GOT3 (cell line): Measurements from ENCODE around the gene TJAP1.

Experiments
- DNase-seq: peaks from one replicate; lab custom pipeline; 2025; ENCODE audit warnings: mixed read lengths; lab: John Stamatoyannopoulos, UW

The TJAP1 gene

GRCh38 chr6:43477235-43478007 is at the start of gene TJAP1:
Gene TJAP1, plus strand, starts transcription at chr6:43477570. Its CDS starts 21,432 bp downstream, at chr6:43499002.
- peak; percentile 43 for DNase-seq

GRCh38 chr6:43428112-43428570 is 49.2 kb upstream of the TJAP1 start:
- no peak for DNase-seq

GRCh38 chr6:43428874-43429273 is 48.5 kb upstream of the TJAP1 start:
- DNase-seq, result no peak

GRCh38 chr6:43432009-43432945 is 45.1 kb upstream of the TJAP1 start:
- DNase-seq, result no peak

- DNase-seq, result no peak
These were observed 44.2 kb upstream of the TJAP1 start for GRCh38 chr6:43433148-43433547.

GRCh38 chr6:43434001-43434840 is 43.1 kb upstream of the TJAP1 start:
- no peak for DNase-seq

GRCh38 chr6:43434943-43435342 is 42.4 kb upstream of the TJAP1 start:
- DNase-seq, result no peak

GRCh38 chr6:43435682-43436437 is 41.5 kb upstream of the TJAP1 start:
- no peak for DNase-seq

- no peak for DNase-seq
These were observed 40.6 kb upstream of the TJAP1 start for GRCh38 chr6:43436577-43437282.

GRCh38 chr6:43437700-43438099 is 39.7 kb upstream of the TJAP1 start:
- DNase-seq, result no peak

- no peak for DNase-seq
These were observed 34.4 kb upstream of the TJAP1 start for GRCh38 chr6:43442935-43443334.

- DNase-seq, result no peak
These were observed 33.3 kb upstream of the TJAP1 start for GRCh38 chr6:43444036-43444435.

- no peak for DNase-seq
These were observed 32.8 kb upstream of the TJAP1 start for GRCh38 chr6:43444582-43444981.

GRCh38 chr6:43445576-43445975 is 31.8 kb upstream of the TJAP1 start:
- DNase-seq, result no peak

- no peak for DNase-seq
These were observed 29.8 kb upstream of the TJAP1 start for GRCh38 chr6:43447604-43448003.

- no peak for DNase-seq
These were observed 28.5 kb upstream of the TJAP1 start for GRCh38 chr6:43448916-43449315.

GRCh38 chr6:43450699-43451131 is 26.7 kb upstream of the TJAP1 start:
- DNase-seq, result no peak

GRCh38 chr6:43451348-43451747 is 26.0 kb upstream of the TJAP1 start:
- no peak for DNase-seq

GRCh38 chr6:43451939-43452338 is 25.4 kb upstream of the TJAP1 start:
- no peak for DNase-seq

GRCh38 chr6:43452896-43453295 is 24.5 kb upstream of the TJAP1 start:
- no peak for DNase-seq
